Loucy (cell line): Measurements from ENCODE around the gene MICU2.

ENCODE experiments used
- H2AFZ ChIP-seq: fragments of 200-600 bp; sonication (generic); 2 replicates; pipeline ENCODE4 v1.6.0; 2016; ENCODE audit warnings: antibody characterized with exemption, mild to moderate bottlenecking, low read length, moderate library complexity
- H3F3A ChIP-seq: fragments of 200-600 bp; 2 replicates; pipeline ENCODE4 v1.6.0; 2016; ENCODE audit warnings: antibody characterized with exemption, low read depth, mild to moderate bottlenecking
- H3K27me3 ChIP-seq: fragments of 200-600 bp; sonication (generic); 2 replicates; pipeline ENCODE4 v1.6.1; 2014; ENCODE audit warnings: low read length, mild to moderate bottlenecking; ENCODE audit not compliant: insufficient read depth, poor library complexity, severe bottlenecking
- H3K36me3 ChIP-seq: fragments of 200-600 bp; sonication (generic); 2 replicates; pipeline ENCODE4 v1.6.1; 2016; ENCODE audit warnings: low read length; ENCODE audit not compliant: insufficient read depth
- H3K4me1 ChIP-seq: fragments of 200-600 bp; sonication (generic); 2 replicates; pipeline ENCODE4 v1.5.1; 2014; ENCODE audit warnings: low read length, mild to moderate bottlenecking; ENCODE audit not compliant: insufficient read depth, poor library complexity, severe bottlenecking
- H3K4me2 ChIP-seq: fragments of 200-600 bp; sonication (generic); 2 replicates; pipeline ENCODE4 v1.6.0; 2014; ENCODE audit warnings: antibody characterized with exemption, low read length, low read depth, mild to moderate bottlenecking; ENCODE audit not compliant: poor library complexity, severe bottlenecking
- H3K4me3 ChIP-seq: fragments of 200-600 bp; sonication (generic); 2 replicates; pipeline ENCODE4 v1.5.1; 2014; ENCODE audit warnings: low read length, mild to moderate bottlenecking, mixed read lengths; ENCODE audit not compliant: poor library complexity, severe bottlenecking
- H3K79me2 ChIP-seq: fragments of 200-600 bp; sonication (generic); 2 replicates; pipeline ENCODE4 v1.6.1; 2014; ENCODE audit warnings: low read length; ENCODE audit not compliant: insufficient read depth
- H3K9ac ChIP-seq: fragments of 200-600 bp; sonication (generic); 2 replicates; pipeline ENCODE4 v1.6.0; 2014; ENCODE audit warnings: mild to moderate bottlenecking, low read depth, low read length, moderate library complexity; ENCODE audit not compliant: poor library complexity, severe bottlenecking
- H3K9me2 ChIP-seq: fragments of 200-600 bp; sonication (generic); replicated peaks from 2 replicates; pipeline ENCODE4 v1.6.1; 2016; ENCODE audit warnings: low read depth, low read length, mixed read lengths
- H3K9me3 ChIP-seq: fragments of 200-600 bp; sonication (generic); 2 replicates; pipeline ENCODE4 v1.6.1; 2014; ENCODE audit warnings: mild to moderate bottlenecking, antibody characterized with exemption, low read length, low read depth; ENCODE audit not compliant: insufficient read depth
- H4K20me1 ChIP-seq: fragments of 200-600 bp; sonication (generic); 2 replicates; pipeline ENCODE4 v1.6.0; 2014; ENCODE audit warnings: antibody characterized with exemption, low read length, mild to moderate bottlenecking; ENCODE audit not compliant: insufficient read depth, poor library complexity, severe bottlenecking
- CTCF ChIP-seq: fragments of 200-600 bp; sonication (generic); conservative IDR thresholded peaks from 2 replicates; pipeline ENCODE4 v1.5.1; 2014; ENCODE audit warnings: mild to moderate bottlenecking, antibody characterized with exemption, low read length
- EZH2phosphoT487 ChIP-seq: fragments of 200-600 bp; IDR thresholded peaks from 2 replicates; pipeline ENCODE4 v1.6.1; 2018; ENCODE audit warnings: antibody characterized with exemption, mild to moderate bottlenecking, moderate library complexity, borderline replicate concordance

MICU2 gene

GRCh38 chr13:21638319-21639282 lies 34.6 kb upstream of the MICU2 start:
- no peaks in the 10 kb centered on the region for H3K9me2 ChIP-seq
- no peaks in the 10 kb centered on the region for H3K4me1 ChIP-seq
- no peak overlapping the region for H3K4me3 ChIP-seq
- no peak overlapping the region for H3K9ac ChIP-seq
- TF ChIP-seq CTCF = peak; percentile 88
- TF ChIP-seq EZH2phosphoT487 = no peak
- H4K20me1 ChIP-seq = no peaks in the 10 kb centered on the region
- no peak overlapping the region for H2AFZ ChIP-seq
- no peaks in the 10 kb centered on the region for H3K36me3 ChIP-seq
- no peaks in the 10 kb centered on the region for H3K9me3 ChIP-seq
- no peaks in the 10 kb centered on the region for H3K79me2 ChIP-seq
- no peaks in the 10 kb centered on the region for H3K27me3 ChIP-seq
- H3K4me2 ChIP-seq = no peak overlapping the region
- no peaks in the 10 kb centered on the region for H3F3A ChIP-seq

- no peaks in the 10 kb centered on the region for H3K36me3 ChIP-seq
- H3K4me3 ChIP-seq = no peak overlapping the region
- no peak overlapping the region for H2AFZ ChIP-seq
- no peaks in the 10 kb centered on the region for H3F3A ChIP-seq
- no peaks in the 10 kb centered on the region for H3K79me2 ChIP-seq
- no peak for TF ChIP-seq CTCF
- no peaks in the 10 kb centered on the region for H4K20me1 ChIP-seq
- H3K9ac ChIP-seq = no peak overlapping the region
- no peaks in the 10 kb centered on the region for H3K4me1 ChIP-seq
- no peaks in the 10 kb centered on the region for H3K27me3 ChIP-seq
- H3K9me2 ChIP-seq = no peaks in the 10 kb centered on the region
- H3K9me3 ChIP-seq = no peaks in the 10 kb centered on the region
- no peak overlapping the region for H3K4me2 ChIP-seq
These were observed 33.3 kb upstream of the MICU2 start for GRCh38 chr13:21637296-21637695.

- Histone ChIP-seq H3K36me3 (no peaks in the 10 kb centered on the region), H3F3A (no peaks in the 10 kb centered on the region), H3K9me3 (0 out of 2 replicates have a peak, but pooled peaks cover 3% of the 10 kb centered on the region), H3K4me1 (no peaks in the 10 kb centered on the region), H3K27me3 (no peaks in the 10 kb centered on the region), H3K4me2 (no peak overlapping the region), H3K4me3 (no peak overlapping the region), H2AFZ (no peak overlapping the region), H3K79me2 (no peaks in the 10 kb centered on the region), H3K9ac (no peak overlapping the region), H4K20me1 (no peaks in the 10 kb centered on the region), H3K9me2 (no peaks in the 10 kb centered on the region)
- no peak for TF ChIP-seq CTCF
- no peak for TF ChIP-seq EZH2phosphoT487
These were observed 32.7 kb upstream of the MICU2 start for GRCh38 chr13:21636656-21637055.
